ENCODE measurements around the gene LIPJ.

LIPJ gene

DNA sequence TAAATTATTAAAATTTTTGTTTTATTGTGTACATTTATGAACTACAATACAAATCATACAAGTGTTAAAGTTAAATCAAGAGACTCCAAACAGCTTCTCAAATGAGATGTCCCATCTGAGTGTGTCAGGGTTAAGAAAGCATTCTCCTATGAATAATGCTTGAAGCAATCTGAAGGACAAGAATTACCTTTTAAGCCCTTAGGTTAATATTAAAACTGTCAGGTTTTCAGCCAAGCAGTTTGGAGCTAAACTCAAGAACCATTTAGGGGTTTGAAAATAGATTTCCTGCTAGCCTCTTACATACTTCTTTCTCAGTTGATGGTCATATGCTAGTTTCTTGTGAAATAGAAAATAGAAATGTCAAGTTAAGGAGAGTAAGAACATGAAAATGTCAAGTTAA lies 38.3 kb downstream of the LIPJ start:
- DNase-seq (ENCODE audit: low spot score) = no peak
- in situ Hi-C loops (cut with MboI; ENCODE audit: low pct_unique_long_range_greater_than_20kb, low sequenced_read_pairs, unreplicated experiment) = no loop called here
- TF ChIP-seq, protein P1, sequence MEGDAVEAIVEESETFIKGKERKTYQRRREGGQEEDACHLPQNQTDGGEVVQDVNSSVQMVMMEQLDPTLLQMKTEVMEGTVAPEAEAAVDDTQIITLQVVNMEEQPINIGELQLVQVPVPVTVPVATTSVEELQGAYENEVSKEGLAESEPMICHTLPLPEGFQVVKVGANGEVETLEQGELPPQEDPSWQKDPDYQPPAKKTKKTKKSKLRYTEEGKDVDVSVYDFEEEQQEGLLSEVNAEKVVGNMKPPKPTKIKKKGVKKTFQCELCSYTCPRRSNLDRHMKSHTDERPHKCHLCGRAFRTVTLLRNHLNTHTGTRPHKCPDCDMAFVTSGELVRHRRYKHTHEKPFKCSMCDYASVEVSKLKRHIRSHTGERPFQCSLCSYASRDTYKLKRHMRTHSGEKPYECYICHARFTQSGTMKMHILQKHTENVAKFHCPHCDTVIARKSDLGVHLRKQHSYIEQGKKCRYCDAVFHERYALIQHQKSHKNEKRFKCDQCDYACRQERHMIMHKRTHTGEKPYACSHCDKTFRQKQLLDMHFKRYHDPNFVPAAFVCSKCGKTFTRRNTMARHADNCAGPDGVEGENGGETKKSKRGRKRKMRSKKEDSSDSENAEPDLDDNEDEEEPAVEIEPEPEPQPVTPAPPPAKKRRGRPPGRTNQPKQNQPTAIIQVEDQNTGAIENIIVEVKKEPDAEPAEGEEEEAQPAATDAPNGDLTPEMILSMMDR (IDR thresholded peaks at IDR 0.05; ENCODE audit: extremely low read depth, insufficient read depth, missing control alignments) = no peak

DNA sequence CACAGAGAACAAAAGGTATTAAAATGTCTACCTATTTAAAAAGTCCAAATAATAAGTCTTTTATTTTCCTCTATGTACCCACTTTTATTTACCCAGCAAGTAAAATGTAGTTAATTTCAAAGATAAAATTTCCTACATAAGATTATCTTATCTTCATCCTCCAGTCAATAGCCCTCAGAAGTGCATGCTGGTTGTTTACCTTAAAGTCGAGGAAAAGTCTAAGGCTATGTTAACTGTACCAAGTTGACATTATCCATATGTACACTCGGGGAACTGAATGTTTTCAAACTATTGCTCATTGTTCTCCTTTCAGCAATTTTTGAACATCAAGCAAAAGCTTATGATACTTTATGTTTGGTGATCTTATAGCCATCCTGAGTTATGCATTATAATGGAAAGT lies 53.6 kb downstream of the LIPJ start:
- TF ChIP-seq, protein P1 (IDR thresholded peaks at IDR 0.05; ENCODE audit: extremely low read depth, insufficient read depth, missing control alignments) = no peak
- in situ Hi-C loops (cut with MboI; ENCODE audit: low pct_unique_long_range_greater_than_20kb, low sequenced_read_pairs, unreplicated experiment) = no loop called here
- DNase-seq (ENCODE audit: low spot score) = no peak

DNA sequence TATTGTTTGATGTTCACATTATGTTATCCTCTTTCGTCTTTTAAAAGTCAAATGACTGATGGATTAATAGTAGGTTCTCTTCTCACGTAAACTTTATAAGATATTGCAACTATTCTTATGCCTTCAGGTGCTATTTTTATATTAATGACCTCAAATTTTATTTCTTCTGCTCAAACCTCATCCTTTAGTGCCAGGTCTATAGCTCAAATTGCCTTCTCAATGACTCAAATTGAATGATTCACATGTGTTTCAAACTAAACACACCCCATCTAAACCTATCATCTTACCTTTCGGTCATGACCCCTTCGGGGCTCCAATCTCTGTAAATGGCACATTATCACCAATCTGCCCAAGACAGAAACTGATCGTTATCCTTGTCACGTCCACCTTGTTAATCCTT lies 55.6 kb downstream of the LIPJ start:
- DNase-seq (ENCODE audit: low spot score) = no peak
- in situ Hi-C loops (cut with MboI; ENCODE audit: low pct_unique_long_range_greater_than_20kb, low sequenced_read_pairs, unreplicated experiment) = no loop called here
- TF ChIP-seq, protein P1 (IDR thresholded peaks at IDR 0.05; ENCODE audit: extremely low read depth, insufficient read depth, missing control alignments) = no peak

DNA sequence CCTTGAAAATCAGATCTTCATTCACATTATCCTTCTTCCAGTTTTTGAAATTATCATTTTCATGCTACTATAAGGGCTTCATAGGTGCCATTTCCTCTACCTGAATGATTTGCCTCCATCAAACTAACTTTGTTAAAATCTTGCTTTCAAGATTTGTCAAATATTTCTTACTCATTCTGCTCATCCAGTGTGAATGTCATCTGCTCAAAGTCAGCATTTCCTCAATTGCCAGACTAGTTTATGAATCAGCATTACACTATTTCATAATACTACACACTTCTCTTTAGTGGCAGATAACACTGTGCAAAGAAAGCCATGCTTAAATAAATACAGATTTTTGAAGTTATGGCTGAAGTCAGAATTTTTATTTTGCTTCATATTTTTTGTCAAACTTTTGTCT lies 56.4 kb downstream of the LIPJ start:
- DNase-seq (ENCODE audit: low spot score) = no peak
- TF ChIP-seq, protein P1 (IDR thresholded peaks at IDR 0.05; ENCODE audit: extremely low read depth, insufficient read depth, missing control alignments) = no peak
- in situ Hi-C loops (cut with MboI; ENCODE audit: low pct_unique_long_range_greater_than_20kb, low sequenced_read_pairs, unreplicated experiment) = no loop called here

DNA sequence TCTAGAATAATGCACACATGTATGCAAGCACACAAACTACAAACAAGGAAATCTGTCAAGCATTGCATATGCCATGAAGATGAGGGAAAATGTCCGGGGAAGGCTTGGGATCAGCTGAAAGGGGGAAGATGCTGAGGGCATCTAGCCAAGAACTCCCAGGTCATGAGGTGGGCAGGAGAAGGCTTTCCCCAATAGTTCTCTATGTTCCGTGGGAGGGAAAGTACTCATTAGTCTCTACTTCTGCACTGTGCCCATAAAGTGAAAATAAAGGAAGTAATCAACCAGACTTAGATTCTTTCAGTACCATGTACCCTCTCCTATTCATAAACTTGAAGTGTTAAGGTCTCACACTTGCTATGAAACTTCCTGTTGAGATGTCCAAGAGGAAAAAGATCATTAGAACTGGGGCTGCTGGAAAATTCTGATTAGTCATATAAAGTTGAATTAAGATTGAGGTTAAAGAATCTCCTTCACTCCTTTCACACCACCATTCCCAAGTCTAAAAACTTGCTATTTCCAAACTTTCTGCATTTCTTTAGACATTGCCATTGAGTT lies 60.6 kb downstream of the LIPJ start:
- in situ Hi-C loops (cut with MboI; ENCODE audit: low pct_unique_long_range_greater_than_20kb, low sequenced_read_pairs, unreplicated experiment) = no loop called here
- no peak for DNase-seq (ENCODE audit: low spot score)
- TF ChIP-seq, protein P1 (IDR thresholded peaks at IDR 0.05; ENCODE audit: extremely low read depth, insufficient read depth, missing control alignments) = no peak

DNA sequence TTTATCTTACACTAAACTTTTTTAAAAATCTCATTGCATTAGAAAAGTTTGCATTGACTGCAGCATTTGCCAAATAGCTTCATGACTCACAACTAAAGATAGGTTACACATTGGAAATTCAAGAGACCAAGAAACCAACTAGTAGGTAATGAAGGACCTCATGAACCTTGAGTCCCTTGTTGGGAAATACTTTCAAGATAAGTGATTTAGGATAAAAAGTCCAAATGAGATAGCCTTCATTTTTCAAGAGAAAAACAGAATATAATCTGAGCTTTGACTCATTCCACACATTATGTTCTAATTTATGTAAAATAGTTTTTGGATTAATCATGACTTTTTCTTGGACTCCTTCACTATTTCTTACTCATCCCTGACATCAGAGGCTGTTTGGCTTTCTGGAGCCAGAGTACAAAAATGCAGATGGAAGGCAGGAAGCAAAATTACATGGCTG lies 64.6 kb downstream of the LIPJ start:
- TF ChIP-seq, protein P1 (IDR thresholded peaks at IDR 0.05; ENCODE audit: extremely low read depth, insufficient read depth, missing control alignments) = no peak

DNA sequence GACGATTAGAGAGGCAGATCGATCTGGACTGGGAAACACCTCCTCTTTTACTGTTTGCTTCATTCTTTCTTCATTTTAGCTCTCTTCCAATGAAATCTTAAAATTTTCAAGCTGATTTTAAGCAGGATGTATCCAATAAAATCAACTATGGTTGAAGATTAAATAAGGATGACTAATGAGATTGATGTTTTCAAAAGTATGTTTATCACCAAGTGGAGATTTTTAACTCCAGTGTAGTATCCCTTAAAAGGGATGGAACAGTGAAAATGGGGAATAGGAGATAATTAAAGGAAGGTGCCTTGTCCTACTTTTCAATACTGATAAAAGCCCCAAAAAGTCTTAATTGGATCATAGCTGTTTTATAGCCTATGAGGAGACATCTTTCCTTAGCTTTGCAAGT lies 66.1 kb downstream of the LIPJ start:
- TF ChIP-seq, protein P1 (IDR thresholded peaks at IDR 0.05; ENCODE audit: extremely low read depth, insufficient read depth, missing control alignments) = no peak
- no peak for DNase-seq (ENCODE audit: low spot score)
- in situ Hi-C loops (cut with MboI; ENCODE audit: low pct_unique_long_range_greater_than_20kb, low sequenced_read_pairs, unreplicated experiment) = no loop called here

More for the DNA sequence above, 64.6 kb downstream of the LIPJ start:
- in situ Hi-C loops (cut with MboI; ENCODE audit: low pct_unique_long_range_greater_than_20kb, low sequenced_read_pairs, unreplicated experiment) = no loop called here
- no peak for DNase-seq (ENCODE audit: low spot score)
